Measurements from ENCODE around the gene ESCO1.
"Not testable (repeated sequence)": the region's sequence is repeated elsewhere in the genome, so short reads cannot be mapped to it uniquely, and the experiment has no call there.

ESCO1 gene

GRCh38 chr18:21592361-21592760 lies 8.1 kb downstream of the ESCO1 start:
- DNase-seq, result not testable (repeated sequence)

GRCh38 chr18:21584391-21584790 lies 16.1 kb downstream of the ESCO1 start:
- DNase-seq, result no peak

- DNase-seq, result no peak
Observed at GRCh38 chr18:21575656-21576055, 24.8 kb downstream of the ESCO1 start.

GRCh38 chr18:21571772-21572171 lies 28.7 kb downstream of the ESCO1 start:
- no peak for DNase-seq

- no peak for DNase-seq
Observed at GRCh38 chr18:21559195-21559594, 41.3 kb downstream of the ESCO1 start.

- no peak for DNase-seq
Observed at GRCh38 chr18:21557607-21558253, 42.8 kb downstream of the ESCO1 start.

DNA sequence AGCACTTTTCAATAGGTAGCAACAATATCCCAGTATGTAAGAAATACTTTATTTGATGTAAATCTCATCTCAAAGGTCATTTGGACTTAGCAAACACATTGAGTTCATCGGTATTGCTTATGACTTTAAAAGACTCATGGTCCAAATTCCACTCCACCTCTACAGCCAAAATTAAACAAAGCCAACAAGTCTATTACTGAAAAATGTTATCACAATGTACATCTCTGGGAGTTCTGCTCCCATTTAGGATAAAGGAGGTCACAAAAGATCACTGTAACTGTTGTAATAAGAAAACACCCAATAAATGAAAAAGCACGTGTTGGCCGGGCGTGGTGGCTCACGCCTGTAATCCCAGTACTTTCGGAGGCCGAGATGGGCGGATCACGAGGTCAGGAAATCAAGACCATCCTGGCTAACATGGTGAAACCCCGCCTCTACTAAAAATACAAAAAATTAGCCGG lies 50.0 kb downstream of the ESCO1 start:
- DNase-seq, result no peak

DNA sequence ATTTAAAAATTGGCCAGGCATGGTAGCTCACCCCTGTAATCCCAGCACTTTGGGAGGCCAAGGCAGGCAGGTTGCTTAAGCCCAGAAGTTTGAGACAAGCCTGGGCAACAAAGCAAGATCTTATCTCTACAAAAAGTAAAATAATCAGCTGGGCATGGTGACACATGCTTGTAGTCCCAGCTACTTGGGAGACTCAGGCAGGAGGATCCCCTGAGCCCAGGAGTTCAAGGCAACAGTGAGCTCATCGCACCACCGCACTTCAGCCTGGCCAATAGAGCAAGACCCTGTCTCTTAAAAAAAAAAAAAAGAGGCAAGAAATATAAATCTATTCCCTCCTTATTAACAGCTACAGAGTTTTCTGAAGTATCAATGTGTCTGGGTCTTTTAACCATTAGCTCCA lies 51.9 kb downstream of the ESCO1 start:
- no peak for DNase-seq

- DNase-seq, result no peak
Observed at GRCh38 chr18:21546423-21546822, 54.1 kb downstream of the ESCO1 start.

DNA sequence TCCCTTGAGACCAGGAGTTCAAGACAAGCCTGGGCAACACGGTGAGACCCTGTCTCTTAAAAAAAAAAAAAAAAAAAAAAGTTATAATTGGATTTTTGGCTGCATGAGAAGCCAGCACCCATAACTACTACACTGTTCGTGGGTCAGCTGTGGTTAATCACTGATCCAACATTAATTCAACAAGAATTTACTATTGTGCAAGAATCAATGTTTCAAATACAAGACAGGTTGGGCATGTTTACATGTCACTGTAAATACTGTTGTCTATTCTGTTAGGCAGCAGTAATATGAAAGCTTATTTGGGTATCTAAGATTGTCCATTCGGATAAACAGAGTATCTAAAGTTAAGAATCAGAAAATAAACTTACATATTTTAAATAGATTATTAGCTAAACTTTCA lies 62.3 kb downstream of the ESCO1 start:
- no peak for DNase-seq

GRCh38 chr18:21534327-21534726 lies 66.2 kb downstream of the ESCO1 start:
- DNase-seq, result no peak

DNA sequence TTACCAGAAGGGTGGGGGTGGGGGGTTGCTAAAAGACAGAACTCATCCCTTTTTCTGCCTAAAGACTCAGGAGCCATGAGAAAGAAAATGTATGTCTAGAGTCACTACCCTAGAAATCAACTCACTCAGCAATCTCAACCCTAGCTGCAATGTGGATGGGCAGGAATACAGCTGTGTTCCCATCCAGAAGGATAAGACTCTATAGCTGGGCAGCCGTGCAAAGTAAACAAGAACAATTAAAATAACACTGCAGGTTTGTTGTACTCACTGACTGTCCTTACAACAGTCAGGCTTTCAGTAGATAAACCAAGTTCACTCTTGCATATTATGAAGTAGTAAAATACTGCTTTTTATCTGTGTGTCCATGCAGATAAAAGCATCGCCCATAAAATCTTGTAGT lies 74.0 kb downstream of the ESCO1 start:
- no peak for DNase-seq

GRCh38 chr18:21525916-21526315 lies 74.6 kb downstream of the ESCO1 start:
- DNase-seq, result no peak

GRCh38 chr18:21522530-21522929 lies 78.0 kb downstream of the ESCO1 start:
- DNase-seq, result no peak

DNA sequence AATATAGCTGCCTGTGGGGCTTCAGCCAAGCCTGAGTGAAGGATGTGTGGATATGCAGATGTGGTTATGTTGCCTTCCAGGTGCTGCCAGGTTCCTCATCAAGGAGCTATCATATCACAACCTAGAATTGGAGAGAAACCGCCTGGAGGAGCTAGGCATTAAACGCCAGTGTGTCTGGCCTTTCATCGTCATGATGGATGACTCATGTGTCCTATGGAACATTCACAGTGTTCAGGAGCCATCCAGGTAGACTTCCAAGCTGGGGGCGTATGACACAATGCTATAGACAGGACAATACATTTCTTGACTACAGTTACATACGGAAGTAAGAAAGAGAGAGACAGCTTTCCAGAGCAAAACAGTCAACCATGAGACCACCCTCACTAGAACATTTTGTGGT lies 86.8 kb downstream of the ESCO1 start:
- DNase-seq, result no peak

- DNase-seq, result no peak
Observed at GRCh38 chr18:21513292-21513691, 87.2 kb downstream of the ESCO1 start.

- no peak for DNase-seq
Observed at GRCh38 chr18:21509062-21509461, 91.4 kb downstream of the ESCO1 start.

DNA sequence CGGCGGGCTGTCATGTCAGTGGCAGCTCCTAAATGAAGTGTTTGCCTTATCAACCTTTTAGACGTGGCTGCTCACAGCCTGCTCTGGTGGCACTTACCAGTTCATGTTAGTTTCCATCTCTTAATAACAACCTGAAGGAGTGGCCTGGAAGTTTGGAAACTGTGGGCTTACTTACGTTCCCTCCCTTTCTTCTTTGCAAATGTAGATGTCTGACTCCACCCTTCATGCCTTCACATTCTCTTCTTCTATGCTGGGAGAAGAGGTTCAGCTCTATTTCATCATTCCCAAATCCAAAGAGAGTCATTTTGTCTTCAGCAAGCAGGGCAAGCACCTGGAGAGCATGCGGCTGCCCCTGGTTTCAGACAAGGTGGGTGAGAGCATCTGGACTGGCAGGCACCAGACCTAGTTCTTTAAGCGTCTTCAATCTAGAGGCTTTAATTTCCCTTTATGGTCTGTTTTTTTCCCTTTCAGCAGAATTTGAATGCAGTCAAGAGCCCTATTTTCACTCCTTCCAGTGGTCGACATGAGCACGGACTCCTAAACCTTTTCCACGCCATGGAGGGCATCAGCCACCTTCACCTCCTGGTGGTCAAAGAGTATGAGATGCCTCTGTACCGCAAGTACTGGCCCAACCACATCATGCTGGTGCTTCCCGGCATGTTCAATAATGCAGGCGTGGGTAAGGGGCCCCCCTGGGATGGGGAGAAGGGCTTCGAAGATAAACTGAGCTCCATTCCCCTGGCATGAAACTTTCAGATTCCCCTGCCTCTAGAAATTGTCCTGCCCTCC lies 92.4 kb downstream of the ESCO1 start:
- no peak for DNase-seq

GRCh38 chr18:21502661-21503060 lies 97.8 kb downstream of the ESCO1 start:
- DNase-seq, result no peak

- no peak for DNase-seq
Observed at GRCh38 chr18:21499997-21500396, 100.5 kb downstream of the ESCO1 start.

DNA sequence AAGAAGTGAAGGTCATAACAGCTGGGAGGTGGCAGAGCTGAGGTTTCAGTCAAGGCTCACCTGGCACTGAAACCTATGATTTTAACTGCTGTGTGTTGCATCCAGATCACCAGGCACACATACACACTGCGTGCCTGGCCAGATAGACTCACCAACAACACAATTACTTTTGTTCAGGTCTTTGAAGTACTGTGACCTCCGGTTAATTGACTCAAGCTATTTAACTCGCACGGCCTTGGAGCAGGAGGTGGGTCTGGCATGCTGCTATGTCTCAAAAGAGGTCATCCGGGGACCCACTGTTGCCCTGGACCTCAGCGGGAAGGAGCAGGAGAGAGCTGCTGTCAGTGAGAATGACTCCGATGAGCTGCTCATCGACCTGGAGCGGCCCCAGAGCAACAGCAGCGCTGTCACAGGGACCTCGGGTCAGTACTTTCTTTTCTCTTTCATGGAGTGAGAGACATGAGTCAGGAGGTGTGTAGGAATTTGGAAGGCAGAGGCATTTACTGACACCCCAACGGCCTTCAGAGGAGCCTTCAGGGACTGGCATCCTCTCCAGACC lies 104.1 kb downstream of the ESCO1 start:
- no peak for DNase-seq

GRCh38 chr18:21490748-21491147 lies 109.8 kb downstream of the ESCO1 start:
- DNase-seq, result no peak

DNA sequence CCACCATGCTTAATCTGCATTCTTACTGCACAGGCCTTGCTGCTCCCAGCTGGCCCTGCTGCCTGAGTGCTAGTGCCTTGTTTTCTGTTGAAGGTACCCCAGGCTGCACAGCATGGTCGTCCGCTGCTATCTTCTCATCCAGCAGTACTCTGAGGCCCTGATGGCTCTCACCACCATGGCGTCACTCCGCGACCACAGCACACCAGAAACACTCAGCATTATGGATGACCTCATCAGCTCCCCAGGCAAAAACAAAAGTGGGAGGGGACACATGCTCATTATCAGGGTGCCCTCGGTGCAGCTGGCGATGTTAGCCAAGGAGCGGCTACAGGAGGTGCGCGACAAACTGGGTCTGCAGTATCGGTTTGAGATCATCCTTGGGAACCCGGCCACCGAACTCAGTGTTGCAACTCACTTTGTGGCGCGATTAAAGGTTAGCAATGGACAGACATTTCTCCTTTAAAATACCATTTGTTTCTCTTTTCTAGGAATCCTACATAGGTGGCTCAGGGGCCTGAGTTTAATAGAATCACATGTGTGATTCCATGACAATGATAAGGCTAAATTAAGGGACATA lies 110.5 kb downstream of the ESCO1 start:
- no peak for DNase-seq
